ENCODE results near the gene INTS6L.

Gene INTS6L

DNA sequence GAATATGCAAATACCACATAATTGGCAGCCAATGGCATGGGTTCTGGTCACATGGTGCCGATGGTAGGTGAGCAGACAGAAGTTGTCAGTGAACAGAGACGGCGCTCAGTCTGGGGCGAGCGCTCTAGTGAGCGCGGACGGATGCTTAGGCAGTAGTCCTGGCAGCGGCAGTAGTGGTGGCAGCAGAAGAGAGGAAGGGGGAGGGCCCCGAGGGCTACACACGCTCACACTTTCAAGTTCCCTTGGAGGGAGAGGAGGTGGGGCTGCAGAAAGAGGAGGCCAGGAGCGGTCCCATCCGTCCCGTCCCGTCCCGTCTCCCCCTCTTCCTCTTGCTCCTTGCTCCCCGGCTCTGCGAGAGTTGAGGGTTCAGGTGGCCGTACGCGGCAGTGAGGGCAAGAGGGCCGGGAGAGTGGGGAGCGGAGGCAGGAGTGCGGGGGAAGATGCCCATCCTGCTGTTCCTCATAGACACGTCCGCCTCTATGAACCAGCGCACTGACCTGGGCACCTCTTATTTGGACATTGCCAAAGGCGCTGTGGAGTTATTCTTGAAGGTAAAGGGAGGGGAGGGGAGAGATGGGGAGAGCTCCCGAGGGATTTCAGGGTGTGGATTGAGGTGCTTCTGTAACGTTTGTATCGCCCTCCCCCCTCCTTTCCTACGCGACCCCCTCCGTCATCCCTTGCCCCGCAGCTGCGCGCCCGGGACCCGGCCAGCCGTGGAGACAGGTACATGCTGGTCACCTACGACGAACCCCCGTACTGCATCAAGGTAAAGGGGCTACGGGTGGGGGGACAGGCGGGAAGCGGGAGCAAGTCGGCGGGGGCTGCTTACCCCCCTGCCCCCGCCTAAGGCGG, at the start of gene INTS6L:
INTS6L (plus strand) TSS at position 108 of the 852 bp plus-strand sequence; CDS start at position 441, 333 bp downstream.
- peak; percentile 63 for DNase-seq

DNA sequence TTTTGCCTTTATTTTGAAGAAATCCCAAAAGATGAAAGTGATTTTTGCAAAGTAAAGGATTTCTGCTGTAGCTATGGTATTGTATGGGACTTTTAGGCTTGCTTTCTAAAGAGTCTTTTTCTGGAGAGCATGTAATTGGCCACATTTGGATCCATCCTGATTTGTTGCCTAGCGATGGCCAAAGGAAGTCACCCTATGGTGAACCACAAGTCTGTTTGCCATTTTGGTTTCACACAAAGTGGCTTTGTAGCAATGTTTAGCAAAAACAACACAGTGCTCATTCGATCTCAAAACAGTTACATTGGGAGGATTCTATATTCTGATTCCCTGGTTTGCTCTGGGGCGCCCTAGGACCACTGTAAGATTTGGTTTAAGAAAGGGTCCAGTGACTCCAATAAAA, 44.1 kb upstream of the INTS6L start:
- DNase-seq, result no peak

DNA sequence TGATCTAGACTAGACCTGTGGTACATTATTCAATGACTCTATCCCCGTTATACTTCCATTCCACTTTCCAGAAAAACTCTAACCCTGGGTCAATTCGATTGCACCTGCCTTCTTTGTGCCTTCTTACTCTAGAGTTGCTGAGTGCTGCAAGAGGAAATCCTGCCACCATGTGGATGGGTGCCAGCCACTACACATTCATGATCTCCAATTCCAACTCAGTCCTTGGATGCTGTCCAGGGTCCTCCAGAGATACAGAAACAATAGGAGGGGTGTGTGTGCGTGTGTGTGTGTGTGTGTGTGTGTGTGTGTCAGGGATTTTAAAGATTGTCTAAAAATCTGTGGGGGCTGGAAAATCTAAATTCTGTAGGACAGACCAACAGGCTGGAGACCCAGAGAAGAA, 42.9 kb upstream of the INTS6L start:
- DNase-seq, result peak; percentile 5

DNA sequence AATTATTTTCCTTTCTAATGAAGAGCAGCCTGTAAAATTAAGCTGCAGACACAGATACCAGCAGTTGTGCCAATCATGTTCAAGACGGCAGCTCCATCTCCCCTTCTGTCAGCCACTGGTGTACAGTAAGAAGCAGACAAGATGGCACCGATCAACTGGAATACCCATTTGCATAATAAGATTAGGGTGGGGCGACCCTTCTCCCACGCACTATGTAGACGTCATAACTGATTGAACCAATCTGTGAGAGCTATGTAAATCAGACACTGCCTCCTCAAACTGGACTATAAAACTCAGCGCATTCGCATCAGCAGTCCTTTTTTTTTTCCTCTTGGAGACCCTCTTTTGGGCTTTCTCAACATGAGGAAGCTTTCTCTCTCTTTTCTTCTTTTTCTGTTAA, 40.4 kb upstream of the INTS6L start:
- no peak for DNase-seq

GRCh38 chrX:135481696-135482179, 38.7 kb upstream of the INTS6L start:
- no peak for DNase-seq

DNA sequence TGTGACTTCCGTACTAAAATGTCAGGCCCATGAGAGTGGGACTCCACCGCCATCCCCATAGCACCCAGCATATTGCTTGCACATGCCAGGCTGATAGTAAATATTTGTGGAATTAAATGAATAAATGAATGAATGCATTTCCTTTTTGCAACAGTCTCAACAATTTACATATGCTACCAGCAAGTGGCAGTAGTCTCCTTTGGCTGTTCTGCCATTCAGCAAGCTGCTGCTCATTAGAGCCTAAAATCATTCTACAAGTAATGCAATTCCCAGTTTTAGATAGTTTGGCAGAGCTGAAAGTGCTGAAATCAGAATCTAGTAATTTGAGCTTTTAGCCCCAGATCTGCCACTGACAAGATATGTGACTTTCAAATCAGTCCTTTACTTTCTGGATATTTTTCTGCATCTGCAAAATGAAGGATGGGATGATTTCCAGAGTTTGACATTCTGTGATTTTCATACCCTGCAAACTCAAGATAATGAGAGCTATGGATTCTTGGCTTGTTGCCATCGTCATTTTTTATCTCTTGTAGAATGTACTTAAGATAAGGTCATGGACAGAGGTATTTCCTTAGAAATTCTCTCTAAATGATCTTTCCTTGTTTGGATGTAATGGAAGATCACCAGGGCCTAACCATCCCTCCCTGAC, 35.7 kb upstream of the INTS6L start:
- no peak for DNase-seq

- no peak for DNase-seq
Observed at GRCh38 chrX:135489542-135489941, 30.9 kb upstream of the INTS6L start.

DNA sequence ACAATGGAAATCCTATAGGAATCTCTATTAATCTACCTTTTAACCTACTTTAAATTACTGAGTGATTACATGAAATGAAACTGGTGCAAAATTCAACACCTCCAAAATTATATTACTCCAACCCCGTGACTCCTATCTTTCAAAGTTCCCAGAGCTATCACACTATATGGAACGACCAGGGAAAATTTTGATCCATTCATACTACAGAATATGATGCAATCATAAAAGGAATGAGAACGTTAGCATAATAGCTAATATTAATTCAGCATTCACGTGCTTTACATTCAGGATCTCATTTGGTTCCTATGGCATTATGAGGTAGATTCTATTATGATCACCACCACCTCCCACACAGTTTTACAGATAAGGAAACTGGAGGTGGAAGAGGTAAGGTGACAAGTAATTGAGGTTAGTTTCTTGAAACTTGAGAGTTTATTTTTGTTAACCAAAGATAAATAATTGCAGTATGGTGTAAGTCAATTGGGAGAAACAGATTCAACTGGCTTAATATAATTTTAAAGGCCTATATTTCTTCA, 29.4 kb upstream of the INTS6L start:
- DNase-seq, result no peak

DNA sequence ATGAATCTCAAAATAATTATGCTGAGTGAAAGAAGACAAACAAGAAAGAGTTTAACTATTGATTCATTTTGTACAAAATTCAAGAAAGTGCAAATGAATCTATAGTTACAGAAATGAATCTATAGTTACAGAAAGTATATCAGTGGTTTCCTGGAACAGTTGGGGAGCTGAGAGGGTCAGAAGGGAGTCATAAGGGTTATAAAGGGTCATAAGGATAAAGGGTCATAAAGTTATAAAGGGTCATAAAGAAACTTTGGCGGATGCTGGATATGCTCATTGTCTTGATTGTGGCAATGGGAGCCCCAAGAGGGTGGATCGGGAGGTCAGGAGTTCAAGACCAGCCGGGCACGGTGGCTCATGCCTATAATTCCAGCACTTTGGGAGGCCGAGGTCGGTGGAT, 26.0 kb upstream of the INTS6L start:
- DNase-seq, result no peak

GRCh38 chrX:135497736-135498135, 22.7 kb upstream of the INTS6L start:
- no peak for DNase-seq

DNA sequence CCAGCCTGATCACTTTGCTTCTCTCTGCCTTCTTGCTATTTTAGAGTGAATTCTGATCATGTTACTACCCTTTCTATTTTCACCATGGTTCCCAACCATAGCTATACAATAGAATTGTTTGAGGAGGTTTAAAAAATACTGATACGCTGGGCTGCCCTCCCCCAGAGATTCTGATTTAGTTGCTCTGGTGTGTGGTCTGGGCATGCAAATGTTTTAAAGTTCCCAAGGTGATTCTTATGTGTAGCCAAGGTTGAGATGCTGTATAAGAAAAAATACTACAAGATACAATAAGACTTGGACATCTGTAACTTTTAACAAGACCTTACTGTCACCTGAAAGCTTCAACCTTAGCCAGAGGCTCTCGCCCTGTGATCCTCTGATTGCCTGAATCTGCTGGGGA, 22.2 kb upstream of the INTS6L start:
- no peak for DNase-seq

DNA sequence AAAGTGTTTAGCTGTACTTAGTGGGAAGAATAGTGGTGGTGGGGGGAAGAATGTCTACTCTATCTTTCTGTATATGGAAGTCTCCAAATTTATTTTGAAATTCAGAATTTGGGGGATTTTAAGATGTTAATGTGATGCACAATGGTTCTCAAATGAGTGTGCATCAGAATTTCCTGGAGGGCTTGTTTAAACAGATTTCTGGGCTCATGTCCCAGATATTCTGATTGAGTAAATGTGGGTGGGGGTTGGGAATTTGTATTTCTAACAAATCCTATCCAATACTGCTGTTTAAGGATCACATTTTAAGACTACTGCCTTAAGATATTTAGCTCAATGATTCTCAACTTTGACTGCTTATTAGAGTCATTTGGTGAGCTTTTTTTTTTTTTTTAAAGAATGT, 15.1 kb upstream of the INTS6L start:
- no peak for DNase-seq

GRCh38 chrX:135509885-135510284, 10.6 kb upstream of the INTS6L start:
- no peak for DNase-seq

DNA sequence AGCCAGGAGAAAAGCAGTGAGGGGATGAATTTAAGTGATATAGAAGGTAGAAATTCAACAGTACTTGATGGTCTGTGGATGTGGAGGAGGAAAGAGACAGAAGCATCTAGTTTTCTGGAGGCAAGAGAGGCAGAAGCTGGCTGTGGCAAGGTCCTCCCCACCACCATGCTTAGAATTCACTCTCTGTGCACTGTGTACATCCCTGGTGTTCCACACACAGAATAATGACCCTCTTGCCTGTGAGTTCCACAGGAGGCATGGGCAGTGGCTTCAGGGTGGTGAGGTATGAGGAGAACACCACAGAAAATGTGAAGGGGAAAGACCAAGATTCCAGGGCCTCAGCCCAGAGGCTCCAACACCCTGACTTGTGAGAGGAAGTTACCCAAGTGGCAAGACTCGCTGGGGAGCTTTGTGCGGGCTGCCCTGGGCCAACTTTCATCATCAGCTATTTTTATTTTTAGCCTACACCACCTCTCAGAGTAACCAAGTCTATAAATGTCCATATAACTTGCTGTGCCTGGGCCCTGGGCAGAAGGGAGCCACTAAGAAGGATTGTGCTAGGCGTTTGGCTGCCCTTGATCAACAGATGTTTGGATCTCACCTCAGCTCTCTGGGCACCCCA, 7.8 kb upstream of the INTS6L start:
- DNase-seq, result no peak

- DNase-seq, result no peak
Observed at GRCh38 chrX:135513130-135513515, 7.3 kb upstream of the INTS6L start.

DNA sequence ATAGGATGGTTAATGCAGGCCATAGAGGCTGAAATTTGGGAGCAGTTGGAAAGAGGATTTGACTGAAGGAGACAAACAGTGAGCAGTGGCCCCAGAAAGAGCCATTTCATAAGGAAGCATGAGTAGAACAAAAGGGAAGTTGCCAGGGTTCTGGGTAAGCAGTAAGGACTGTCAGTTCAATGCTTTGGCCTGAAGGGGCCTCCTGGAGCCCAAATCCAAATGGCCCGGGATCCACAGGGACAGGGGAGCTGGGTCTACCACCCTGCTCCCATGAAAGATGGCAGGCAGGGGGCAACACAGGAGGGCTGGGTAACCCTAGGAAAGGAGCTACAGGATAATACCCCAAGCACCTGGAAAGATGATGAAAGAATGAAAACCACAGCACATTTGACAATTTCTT, 4.1 kb upstream of the INTS6L start:
- DNase-seq, result no peak

DNA sequence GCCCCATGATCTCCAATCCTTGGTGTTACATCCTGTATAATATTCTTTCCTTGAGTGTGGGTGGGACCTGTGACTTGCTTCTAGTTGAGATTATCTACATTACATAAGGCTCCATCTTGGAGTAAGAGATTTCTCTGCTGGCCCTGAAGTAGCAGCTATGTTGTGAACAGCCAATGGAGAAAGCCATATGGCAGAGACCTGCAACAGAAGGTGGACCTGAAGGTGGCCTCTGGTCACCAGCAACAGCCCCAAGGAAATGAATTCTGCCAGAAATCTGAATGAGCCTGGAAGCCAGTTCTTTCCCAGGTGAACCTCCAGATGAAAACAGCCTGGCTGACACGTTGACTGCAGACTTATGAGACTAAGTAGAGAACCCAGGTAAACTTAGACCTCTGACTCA, 2.3 kb upstream of the INTS6L start:
- no peak for DNase-seq

DNA sequence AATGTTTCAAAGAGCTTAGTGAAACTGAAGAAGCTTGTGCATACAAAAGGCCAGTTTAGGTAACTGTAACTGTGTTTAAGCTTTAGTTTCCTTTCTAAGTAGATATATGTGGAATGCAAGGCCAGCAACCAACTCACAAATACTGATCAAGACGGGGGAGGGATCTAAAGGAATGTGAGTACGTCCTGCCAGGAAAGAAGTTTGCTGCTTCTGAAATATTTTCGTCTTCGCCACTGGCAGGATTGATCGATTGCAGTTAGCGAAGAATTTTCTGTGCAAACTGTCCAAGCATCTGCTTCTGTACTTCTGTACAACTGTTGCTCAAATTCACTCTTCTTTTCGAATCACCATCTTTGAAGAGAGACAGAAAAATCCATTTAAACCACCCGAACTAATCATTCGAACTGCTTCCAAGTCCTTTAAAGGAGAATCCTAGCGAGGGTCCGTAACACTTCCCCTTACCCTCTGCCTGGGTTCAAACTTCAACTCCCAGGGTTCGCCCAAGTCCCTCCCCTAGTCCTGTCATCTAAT, 373 bp upstream of the INTS6L start:
- DNase-seq, result no peak

- DNase-seq, result peak; percentile 61
Observed at GRCh38 chrX:135521405-135522131, 1.1 kb downstream of the INTS6L start.

GRCh38 chrX:135522132-135522530, 1.7 kb downstream of the INTS6L start:
- DNase-seq, result no peak

DNA sequence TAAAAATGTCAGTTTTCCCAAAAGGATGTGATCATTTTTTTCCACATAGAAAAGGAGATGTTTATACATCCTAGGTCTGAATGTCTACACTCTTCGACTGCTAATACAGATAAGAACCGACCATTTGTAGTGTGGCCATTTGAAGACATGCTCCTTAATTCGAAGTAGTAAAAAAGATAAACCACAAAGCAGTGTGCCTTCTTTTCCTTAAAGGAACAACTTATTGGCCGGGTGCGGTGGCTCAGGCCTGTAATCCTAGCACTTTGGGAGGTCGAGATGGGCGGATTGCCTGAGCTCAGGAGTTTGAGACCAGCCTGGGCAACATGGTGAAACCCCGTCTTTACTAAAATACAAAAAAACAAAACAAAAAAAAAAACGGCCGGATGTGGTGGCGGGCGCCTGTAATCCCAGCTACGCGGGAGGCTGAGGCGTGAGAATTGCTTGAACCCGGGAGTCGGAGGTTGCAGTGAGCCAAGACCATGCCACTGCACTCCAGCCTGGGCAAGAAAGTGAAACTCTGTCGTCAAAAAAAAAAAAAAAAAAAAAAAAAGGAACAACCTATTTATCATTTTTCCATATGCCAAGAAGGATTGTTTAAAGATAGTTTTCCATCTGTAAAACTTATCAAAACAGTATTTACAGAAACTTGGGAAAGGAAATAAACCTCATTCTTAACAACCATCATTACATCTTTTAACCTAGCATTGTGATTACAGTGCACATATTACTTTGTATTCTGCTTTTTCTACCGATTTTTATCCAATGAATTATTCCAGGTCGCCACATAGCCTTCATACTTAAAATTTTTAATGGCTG, 2.6 kb downstream of the INTS6L start:
- DNase-seq, result no peak

- no peak for DNase-seq
Observed at GRCh38 chrX:135528254-135528653, 7.8 kb downstream of the INTS6L start.
